GM19351 (cell line): ENCODE results near the gene CFAP298.

Experiments
- ATAC-seq: cut with Tn5 transposase; IDR thresholded peaks from one replicate; pipeline ENCODE4 v1.9.1; 2021; ENCODE audit warnings: mild to moderate bottlenecking, moderate library complexity; ENCODE audit not compliant: unreplicated experiment

CFAP298 gene

DNA sequence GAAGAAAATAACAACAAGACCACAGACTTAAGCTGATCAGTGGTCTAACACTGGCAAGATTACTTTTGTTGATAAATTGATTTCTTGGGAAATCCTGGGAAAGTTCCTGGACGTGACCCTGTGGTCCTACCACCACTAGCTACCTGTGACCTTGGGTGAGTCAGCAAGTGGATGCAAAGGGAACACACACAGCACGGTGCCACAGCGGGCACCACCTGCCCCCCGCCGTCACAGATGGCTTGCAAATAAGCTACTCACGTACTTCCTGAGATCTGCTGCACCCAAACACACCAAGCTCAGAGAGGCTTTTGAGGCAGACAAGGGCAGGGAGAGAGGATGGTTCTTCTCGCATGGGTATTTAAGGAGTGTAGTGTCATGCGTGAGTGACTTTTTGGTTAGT lies 12.7 kb downstream of the CFAP298 start:
- no peak for ATAC-seq

DNA sequence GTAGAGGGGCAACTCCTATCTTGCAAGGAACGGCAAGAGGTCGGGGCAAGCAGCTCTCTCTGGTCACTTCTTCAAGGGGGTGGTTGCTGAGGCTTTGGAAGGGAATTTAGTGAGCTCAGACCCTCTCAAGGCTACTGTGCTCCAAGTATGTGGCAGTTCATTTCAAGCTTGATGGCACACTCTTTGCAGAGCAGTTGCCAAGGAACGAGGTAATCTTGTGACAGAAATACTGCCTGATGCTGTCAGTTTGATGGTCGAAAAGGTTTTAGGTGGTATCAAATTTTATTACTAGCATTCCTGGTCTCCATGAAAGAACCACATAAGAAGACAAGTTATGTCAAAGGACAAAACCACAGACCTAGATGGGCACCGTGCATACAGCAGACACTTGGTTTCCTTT lies 13.1 kb downstream of the CFAP298 start:
- ATAC-seq, result no peak

GRCh38 chr21:32597205-32597604 lies 15.0 kb downstream of the CFAP298 start:
- no peak for ATAC-seq

GRCh38 chr21:32595431-32595830 lies 16.7 kb downstream of the CFAP298 start:
- ATAC-seq, result no peak

DNA sequence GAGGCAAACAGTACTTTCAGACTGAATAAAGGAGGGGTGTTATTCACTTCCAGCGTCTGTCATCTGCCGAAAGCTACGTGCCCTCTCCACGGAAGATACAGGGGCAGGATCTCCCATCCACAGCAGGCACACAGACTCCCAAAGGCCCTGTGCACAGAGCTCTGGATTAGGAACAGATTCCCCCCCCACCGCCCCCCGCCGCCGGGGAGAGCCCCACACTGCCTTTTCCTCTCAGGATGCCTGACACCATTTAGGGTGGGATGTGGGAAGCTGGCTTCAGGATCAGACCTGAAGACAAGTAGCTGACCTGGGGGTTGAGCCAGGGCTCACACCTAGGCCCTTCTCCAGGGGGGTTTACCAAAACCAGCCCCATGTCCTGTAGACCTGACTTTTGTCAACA lies 18.5 kb downstream of the CFAP298 start:
- no peak for ATAC-seq

GRCh38 chr21:32592929-32593502 lies 19.2 kb downstream of the CFAP298 start:
- ATAC-seq, result no peak

- ATAC-seq, result no peak
Observed at GRCh38 chr21:32590130-32590529, 22.0 kb downstream of the CFAP298 start.

DNA sequence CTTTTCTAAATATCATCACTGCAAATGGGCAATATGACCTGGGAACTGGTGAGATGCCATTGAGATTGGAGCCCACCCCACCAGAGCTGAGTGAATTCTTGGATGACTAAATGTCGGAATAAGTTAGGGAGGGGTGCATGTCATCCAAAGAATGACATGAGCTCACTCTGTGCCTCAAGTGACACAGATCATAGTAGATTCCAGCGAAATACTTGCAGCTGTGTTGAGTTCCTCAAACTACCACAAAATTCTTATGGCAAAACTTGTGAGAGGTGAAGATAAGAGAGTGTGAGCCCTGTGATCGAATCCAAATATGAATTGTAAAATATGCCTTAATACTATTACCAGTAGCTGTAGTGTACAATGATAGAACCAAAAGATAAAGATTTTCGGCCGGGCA lies 24.5 kb downstream of the CFAP298 start:
- ATAC-seq, result no peak

DNA sequence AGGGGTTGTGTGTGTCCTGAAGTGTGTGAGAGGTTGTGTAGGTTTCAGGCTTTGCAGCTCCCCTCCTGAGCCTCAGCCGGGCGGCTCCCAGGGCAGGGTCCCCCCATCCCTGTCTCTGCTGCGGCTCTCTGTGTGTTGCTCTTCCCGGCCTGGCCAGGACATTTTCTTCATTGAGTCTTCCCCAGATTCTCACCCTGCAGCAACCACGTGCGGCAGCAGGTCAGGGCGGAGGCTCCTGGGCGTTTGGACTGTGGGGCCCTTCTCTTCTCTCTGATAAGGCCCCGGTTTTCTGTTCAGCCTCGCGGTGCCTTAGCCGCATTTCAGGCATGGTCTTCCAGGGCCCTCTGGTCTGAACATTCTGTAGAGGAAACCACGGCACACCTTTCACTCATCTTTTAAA lies 25.1 kb downstream of the CFAP298 start:
- no peak for ATAC-seq

DNA sequence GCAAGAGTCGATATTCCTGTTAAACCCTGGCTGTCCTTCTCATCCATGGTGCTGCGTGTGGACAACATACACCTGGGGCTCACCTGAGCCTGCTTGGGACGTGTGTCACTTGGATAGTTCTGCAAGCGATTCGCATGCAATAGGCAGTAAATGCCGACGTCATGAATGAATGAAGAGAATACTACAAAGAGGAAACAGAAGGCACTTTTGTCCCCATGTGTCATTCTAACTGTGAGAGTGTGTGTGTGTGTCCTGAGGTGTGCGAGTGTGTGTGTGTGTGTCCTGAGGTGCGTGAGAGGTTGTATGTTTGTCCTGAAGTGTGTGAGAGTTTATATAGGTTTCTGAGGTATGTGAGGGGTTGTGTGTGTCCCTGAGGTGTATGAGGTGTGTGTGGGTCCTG lies 26.2 kb downstream of the CFAP298 start:
- no peak for ATAC-seq

GRCh38 chr21:32585042-32585710 lies 27.0 kb downstream of the CFAP298 start, which contains the start of gene TCP10L:
TCP10L (minus strand) TSS chr21:32585523; CDS start chr21:32584304, 1,219 bp downstream.
- no peak for ATAC-seq

GRCh38 chr21:32584472-32584871 lies 27.7 kb downstream of the CFAP298 start:
- ATAC-seq, result no peak

GRCh38 chr21:32581732-32582131 lies 30.4 kb downstream of the CFAP298 start:
- ATAC-seq, result no peak

GRCh38 chr21:32580949-32581348 lies 31.2 kb downstream of the CFAP298 start:
- no peak for ATAC-seq

GRCh38 chr21:32578107-32578691 lies 34.0 kb downstream of the CFAP298 start:
- ATAC-seq, result no peak

DNA sequence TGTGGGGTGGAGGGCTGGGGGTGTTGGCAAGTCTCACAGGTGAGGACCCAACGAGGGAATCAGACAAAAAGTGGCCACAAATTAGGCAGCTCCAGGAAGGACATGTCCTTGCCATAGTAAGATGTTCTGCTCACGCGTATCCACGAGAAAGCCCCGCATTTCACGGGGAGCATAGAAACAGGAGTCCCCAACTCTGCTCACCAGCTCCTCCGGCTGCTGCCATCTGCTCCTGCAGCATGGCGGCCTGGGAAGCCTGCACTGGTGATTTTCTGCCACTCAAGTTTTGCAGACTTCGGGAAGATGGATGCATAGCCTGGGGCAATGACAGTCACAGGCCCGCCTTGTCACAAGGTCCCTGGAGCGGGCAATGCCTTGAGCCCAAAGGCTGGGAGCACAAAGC lies 36.2 kb downstream of the CFAP298 start:
- ATAC-seq, result no peak

DNA sequence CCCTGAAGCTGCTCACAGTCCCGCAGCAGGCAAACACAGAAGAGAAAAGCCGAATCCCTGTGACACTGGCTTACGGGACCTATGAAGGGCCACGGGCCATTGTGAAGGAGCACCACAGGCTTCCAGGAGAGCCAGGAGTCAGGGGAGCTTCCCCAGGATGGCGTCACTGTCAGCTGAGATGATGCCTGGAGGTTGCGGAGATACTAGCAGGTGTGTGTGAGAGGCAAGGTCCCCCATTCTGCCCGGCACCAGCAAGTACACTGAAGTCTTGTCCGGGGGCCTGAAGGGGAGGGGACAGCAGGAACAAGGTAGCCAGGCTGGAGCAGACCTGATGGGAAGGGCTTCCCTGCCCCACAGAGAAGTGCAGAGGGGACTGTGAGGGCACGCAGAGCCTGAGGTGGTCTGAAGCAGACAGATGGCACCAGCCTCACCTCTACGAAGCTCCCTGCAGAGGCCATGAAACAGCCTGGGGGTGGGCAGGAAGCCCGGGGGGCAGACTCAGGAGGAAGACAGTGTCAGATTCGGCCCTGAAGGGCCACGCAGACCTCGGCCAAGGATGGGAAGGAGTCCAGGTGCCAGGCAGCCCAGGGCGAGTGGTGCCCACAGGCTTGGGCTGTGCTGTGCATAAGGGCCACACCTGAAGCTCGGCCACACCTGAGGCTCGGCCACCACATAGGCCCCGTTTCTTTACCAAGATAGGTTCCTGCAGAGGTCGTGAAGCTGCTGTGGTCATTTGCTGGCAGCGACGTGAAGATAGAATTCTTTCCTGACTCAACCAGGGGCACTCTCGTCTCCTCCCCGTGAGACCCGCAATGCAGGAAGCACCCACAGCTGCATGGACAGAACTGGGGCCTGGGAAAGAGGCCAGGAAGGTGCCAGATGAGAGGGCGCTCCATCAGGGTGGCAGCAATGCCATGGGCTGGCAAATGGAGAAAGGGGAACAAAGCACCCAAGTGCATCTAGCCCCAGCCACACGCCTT lies 36.9 kb downstream of the CFAP298 start:
- ATAC-seq, result no peak

DNA sequence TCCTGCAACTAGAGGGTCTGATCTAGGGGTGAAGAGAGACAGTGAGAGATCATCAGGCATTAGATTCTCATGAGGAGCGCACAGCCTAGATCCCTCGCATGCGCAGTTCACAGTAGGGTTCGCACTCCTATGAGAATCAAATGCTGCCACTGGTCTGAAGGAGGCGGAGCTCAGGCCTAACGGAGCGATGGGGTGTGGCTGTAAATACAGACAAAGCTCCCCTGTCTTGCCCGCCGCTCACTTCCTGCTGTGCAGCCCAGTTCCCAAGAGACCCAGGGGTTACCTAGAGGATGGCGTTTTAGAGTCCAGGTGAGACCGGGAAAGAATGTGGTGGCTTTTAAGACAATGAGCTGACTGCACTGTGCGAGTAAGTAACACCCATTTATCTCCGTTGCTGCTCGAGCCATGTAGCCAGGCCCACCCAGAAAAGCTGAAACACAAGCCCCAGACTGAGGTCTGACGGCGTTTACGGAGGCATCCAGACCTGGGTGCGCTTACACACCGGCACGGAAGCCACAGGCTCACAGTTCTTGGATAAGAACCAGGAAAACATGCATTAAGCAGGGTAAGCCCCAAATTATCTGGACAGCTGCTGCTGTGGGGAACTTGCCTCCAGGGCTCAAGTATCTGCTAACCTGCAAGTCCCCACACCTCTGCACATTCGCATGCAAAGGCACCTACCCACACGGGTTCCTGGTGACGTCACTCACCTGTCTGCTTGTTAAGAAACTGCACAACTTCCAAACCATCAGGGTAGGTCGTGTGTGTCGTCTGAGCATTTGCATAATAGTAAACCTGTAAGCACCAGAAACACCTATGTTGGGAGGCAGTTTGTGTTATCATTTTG lies 39.4 kb downstream of the CFAP298 start:
- ATAC-seq, result no peak

GRCh38 chr21:32570456-32570855 lies 41.7 kb downstream of the CFAP298 start:
- ATAC-seq, result no peak
